Activated CD8-positive, alpha-beta memory T cell treated with anti-CD3 and anti-CD28 coated beads, Interleukin-2, amount 10 ng/mL, durations not matched to agents 7 days and 5 days (primary cell): ENCODE data around the gene HTR4. TPM values are rescaled to one million over a fixed set of nuclear protein-coding genes. Genes with fewer than 3 reads are reported as not detected.
"Not testable (repeated sequence)": the region's sequence is repeated elsewhere in the genome, so short reads cannot be mapped to it uniquely, and the experiment has no call there.

Experiments
- ATAC-seq: fragments of 150-1000 bp; cut with Tn5 transposase; one replicate; pipeline ENCODE4 v1.10.0; 2021; ENCODE audit warnings: moderate library complexity
- CTCF ChIA-PET: fragments of 350-600 bp; sonication (Branson Sonifier 250); formaldehyde crosslinking; loops from one replicate; lab custom pipeline; 2021; ENCODE audit warnings: antibody characterized with exemption; lab: Charles Lee
- DNase-seq: peaks from one replicate; pipeline ENCODE4 v3.0.0-alpha.2; 2020
- H3K27ac Mint-ChIP-seq: one replicate; pipeline ENCODE4 v1.8.0; 2021; ENCODE audit warnings: mild to moderate bottlenecking, mixed read lengths
- H3K27me3 Mint-ChIP-seq: one replicate; pipeline ENCODE4 v1.8.0; 2021; ENCODE audit warnings: mixed read lengths
- H3K36me3 Mint-ChIP-seq: one replicate; pipeline ENCODE4 v1.8.0; 2021; ENCODE audit warnings: mild to moderate bottlenecking, mixed read lengths
- H3K4me1 Mint-ChIP-seq: one replicate; pipeline ENCODE4 v1.8.0; 2021; ENCODE audit warnings: mixed read lengths
- H3K4me3 Mint-ChIP-seq: one replicate; pipeline ENCODE4 v1.8.0; 2021; ENCODE audit warnings: mild to moderate bottlenecking, moderate library complexity, mixed read lengths
- H3K9me3 Mint-ChIP-seq: one replicate; pipeline ENCODE4 v1.8.0; 2022; ENCODE audit warnings: low read depth, mixed read lengths
- total RNA-seq, 2 experiments: library from RNA; stranded (reverse); gene quantifications; one replicate each; pipeline ENCODE4 v1.2.3, GENCODE V29; 2021

Gene HTR4
- total RNA-seq, 2 experiments from 2014 or later, result not detected

GRCh38 chr5:148684528-148684927 lies 30.2 kb upstream of the HTR4 start:
- H3K27me3 Mint-ChIP-seq, result peaks cover 15% of the 10 kb centered on the region
- ATAC-seq (no peak), DNase-seq (no peak)
- no peaks in the 10 kb centered on the region for H3K9me3 Mint-ChIP-seq
- H3K27ac Mint-ChIP-seq, result no peak overlapping the region
- no peak overlapping the region for H3K4me3 Mint-ChIP-seq
- CTCF ChIA-PET, result no interaction called here
- H3K36me3 Mint-ChIP-seq, result no peaks in the 10 kb centered on the region
- no peaks in the 10 kb centered on the region for H3K4me1 Mint-ChIP-seq

DNA sequence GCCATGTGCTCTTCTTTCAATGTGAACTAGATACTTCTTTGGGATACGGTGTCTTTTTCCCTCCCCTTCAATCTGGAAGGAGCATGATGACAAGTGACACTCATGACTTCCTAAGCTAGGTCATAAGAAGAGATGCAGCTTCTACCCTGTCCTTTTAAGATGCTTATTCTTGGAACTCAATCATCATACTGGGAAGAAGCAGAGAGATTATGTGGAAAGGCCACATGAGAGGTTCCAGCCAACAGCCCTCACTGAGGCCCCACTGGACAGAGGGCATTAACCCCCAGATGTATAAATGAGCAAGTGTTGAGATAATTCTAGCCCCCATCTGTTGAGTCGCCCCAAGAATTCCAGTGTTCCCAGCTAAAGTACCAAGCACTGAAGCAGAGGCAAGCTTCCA lies 29.3 kb upstream of the HTR4 start:
- Mint-ChIP-seq H3K27me3 (peaks cover 17% of the 10 kb centered on the region), H3K27ac (no peak overlapping the region), H3K4me1 (no peaks in the 10 kb centered on the region), H3K36me3 (no peaks in the 10 kb centered on the region), H3K4me3 (no peak overlapping the region), H3K9me3 (no peaks in the 10 kb centered on the region)
- no peak for DNase-seq
- CTCF ChIA-PET, result no interaction called here
- no peak for ATAC-seq

DNA sequence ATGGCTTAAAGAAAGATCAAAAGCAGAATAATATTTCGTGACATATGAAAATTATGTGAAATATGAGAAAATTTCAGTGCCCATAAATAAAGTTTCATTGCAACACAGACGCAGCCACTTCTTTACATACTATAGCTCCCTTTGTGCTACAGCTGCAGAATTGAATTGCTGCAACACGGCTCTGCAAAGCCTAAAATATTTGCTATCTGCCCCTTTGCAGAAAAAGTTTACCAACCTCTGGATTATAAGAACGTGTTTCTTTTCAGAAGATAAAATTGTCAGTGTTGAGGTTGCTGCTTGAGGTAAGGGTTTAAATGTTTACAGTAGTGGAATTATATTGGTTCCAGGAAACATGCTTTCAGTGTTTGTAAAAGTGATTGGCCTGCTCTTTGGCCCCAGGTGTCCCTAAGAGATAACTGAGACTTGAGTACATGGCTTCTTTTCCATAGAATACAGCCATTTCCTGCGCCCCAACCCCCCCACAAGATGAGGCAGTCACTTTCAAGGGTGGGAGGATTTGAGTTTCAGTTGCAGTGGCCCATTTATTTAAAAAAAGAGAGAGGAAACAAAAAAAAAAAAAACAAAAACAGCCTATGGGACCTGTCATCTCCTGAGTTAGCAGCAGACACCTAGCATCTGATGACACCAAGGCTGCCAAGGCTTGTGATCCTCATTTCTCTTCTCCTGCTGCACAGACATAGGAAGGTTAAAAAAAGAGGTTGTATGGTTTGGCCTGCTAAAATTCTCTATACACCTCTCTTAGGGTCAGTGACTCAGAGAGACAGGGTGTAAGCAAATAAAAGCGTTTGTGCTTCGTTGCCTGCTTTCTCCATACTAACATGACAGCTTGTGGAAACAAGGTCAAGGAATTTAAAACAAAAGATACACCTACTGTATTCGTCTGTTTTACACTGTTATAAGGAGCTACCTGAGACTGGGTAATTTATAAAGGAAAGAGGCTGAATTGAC lies 28.0 kb upstream of the HTR4 start:
- Mint-ChIP-seq H3K4me1 (no peaks in the 10 kb centered on the region), H3K36me3 (no peaks in the 10 kb centered on the region), H3K9me3 (no peaks in the 10 kb centered on the region), H3K27me3 (peaks cover 17% of the 10 kb centered on the region), H3K27ac (no peak overlapping the region), H3K4me3 (no peak overlapping the region)
- DNase-seq (no peak), ATAC-seq (no peak)
- CTCF ChIA-PET, result no interaction called here

GRCh38 chr5:148681157-148682057 lies 27.1 kb upstream of the HTR4 start:
- no peak overlapping the region for H3K27ac Mint-ChIP-seq
- H3K4me3 Mint-ChIP-seq, result no peak overlapping the region
- no peaks in the 10 kb centered on the region for H3K36me3 Mint-ChIP-seq
- H3K9me3 Mint-ChIP-seq, result no peaks in the 10 kb centered on the region
- CTCF ChIA-PET, result no interaction called here
- no peaks in the 10 kb centered on the region for H3K4me1 Mint-ChIP-seq
- DNase-seq (no peak), ATAC-seq (no peak)
- H3K27me3 Mint-ChIP-seq, result peaks cover 17% of the 10 kb centered on the region

- H3K9me3 Mint-ChIP-seq, H3K4me3 Mint-ChIP-seq, H3K4me1 Mint-ChIP-seq, H3K36me3 Mint-ChIP-seq, H3K27ac Mint-ChIP-seq, DNase-seq, H3K27me3 Mint-ChIP-seq, ATAC-seq, CTCF ChIA-PET: not testable (repeated sequence)
These were observed 19.4 kb upstream of the HTR4 start for GRCh38 chr5:148673704-148674103.

DNA sequence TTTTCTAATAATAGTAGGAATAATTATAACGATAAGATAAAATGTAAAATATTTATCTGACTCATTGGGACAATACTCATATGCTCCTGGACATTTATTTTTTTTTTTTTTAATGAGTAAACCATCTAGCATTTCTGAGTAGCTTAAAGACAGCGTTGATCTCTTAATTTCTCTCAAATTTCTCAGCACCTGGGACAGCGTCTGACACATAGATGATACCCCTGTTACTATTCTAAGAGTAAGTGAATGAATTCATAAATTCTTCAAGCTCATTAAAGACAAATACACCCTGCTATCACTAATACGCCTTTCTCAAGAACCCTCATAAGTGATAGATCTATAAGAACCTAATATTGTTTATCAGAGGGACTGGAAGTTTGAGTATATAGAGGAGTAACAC lies 12.0 kb upstream of the HTR4 start:
- Mint-ChIP-seq H3K36me3 (no peaks in the 10 kb centered on the region), H3K4me1 (no peaks in the 10 kb centered on the region), H3K27me3 (peaks cover 13% of the 10 kb centered on the region), H3K4me3 (no peak overlapping the region), H3K9me3 (no peaks in the 10 kb centered on the region), H3K27ac (no peak overlapping the region)
- ATAC-seq (no peak), DNase-seq (no peak)
- CTCF ChIA-PET, result no interaction called here

DNA sequence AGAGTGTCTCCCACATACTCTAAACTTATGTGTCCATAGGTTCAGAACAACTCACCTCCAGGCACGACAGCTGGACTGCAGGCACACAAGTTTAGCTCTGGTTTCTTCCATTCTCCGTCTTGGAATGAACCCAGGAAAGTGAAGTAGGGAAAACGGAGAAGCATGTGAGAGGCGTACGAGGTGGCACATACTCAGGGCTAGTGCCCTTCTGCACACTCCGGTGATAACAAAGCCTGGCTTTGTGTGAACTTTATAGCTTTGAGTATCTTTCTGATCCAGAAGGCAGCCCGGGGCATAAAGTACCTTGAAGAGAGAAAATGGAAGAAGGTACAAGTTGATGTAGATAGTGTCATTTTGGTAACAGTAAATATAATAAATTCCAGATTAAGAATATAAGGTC lies 11.1 kb upstream of the HTR4 start:
- CTCF ChIA-PET, result no interaction called here
- Mint-ChIP-seq H3K27me3 (peaks cover 16% of the 10 kb centered on the region), H3K9me3 (no peaks in the 10 kb centered on the region), H3K27ac (no peak overlapping the region), H3K36me3 (no peaks in the 10 kb centered on the region), H3K4me1 (no peaks in the 10 kb centered on the region), H3K4me3 (no peak overlapping the region)
- DNase-seq, result no peak
- ATAC-seq, result no peak

DNA sequence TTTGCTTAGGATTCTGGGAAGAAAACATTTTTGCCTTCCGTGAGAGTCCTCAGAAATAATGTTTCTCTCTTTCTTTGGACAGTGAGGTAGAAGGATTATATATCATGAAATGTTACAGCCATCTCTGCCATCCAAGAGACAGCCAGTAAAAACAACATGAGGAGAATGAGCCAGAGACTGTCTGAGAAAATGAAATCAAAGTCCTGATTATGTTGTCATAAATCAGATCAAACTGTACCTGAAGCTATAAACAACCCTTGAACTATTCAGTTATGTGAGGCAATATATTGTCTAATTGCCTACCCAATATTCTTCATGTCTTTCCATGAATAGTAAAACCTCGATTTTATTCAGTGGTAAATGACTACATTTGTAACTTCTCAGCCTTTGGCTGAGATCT lies 9.2 kb upstream of the HTR4 start:
- Mint-ChIP-seq H3K9me3 (no peaks in the 10 kb centered on the region), H3K27me3 (peaks cover 27% of the 10 kb centered on the region), H3K4me1 (no peaks in the 10 kb centered on the region), H3K36me3 (no peaks in the 10 kb centered on the region), H3K27ac (no peak overlapping the region), H3K4me3 (no peak overlapping the region)
- CTCF ChIA-PET, result no interaction called here
- no peak for DNase-seq
- ATAC-seq, result no peak

DNA sequence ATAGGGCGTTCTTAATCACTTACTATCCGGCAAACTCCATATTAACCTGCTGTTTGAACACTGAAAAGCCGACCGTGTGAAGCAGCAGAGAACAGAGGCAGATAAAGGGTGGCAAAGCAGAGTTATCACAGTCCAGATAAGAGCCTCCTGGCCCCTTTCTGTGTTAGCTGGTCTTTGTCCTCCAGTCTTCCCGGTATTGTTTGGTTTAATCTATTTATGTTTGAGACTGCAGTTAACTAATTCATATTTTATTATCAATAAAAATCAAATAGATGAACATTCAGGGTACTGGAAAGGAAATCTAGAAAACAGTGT lies 6.0 kb upstream of the HTR4 start:
- no peak overlapping the region for H3K27ac Mint-ChIP-seq
- H3K4me3 Mint-ChIP-seq, result no peak overlapping the region
- ATAC-seq, result no peak
- no peaks in the 10 kb centered on the region for H3K4me1 Mint-ChIP-seq
- CTCF ChIA-PET, result no interaction called here
- H3K27me3 Mint-ChIP-seq, result peaks cover 44% of the 10 kb centered on the region
- no peak for DNase-seq
- H3K9me3 Mint-ChIP-seq, result no peaks in the 10 kb centered on the region
- no peaks in the 10 kb centered on the region for H3K36me3 Mint-ChIP-seq

DNA sequence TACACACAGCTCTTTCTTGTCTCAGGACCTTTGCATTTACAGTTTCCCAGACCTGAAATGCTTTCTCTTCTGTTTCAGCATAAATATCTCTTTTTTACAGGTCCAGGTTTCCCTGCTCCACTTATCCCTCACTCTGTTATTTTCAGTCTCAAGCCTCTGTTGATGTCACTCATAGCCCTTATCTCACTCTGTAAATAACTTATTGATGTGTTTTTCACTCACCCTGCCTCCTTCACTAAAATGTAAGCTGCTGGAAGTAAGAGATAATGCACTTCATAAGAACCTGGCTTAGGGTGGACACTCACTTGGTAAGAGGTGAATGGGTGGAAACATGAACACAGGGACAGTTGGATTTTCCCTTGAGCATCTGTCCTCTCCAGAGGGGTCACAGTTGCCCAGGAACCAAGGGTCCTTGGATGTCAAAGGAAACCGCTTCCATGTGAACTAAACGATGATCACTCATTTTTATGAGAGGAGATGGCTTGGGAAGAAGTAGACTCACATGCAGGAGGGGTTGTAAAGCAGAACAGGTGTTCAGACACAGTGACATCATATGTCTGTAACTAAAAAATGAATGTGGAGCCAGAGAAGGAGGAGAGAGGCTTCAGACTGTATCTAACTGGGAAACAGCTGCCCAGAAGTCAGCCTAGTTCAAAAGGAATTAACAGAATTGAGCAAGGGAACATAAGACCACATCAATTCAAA lies 5.5 kb upstream of the HTR4 start:
- H3K27me3 Mint-ChIP-seq, result peaks cover 49% of the 10 kb centered on the region
- no peaks in the 10 kb centered on the region for H3K36me3 Mint-ChIP-seq
- H3K27ac Mint-ChIP-seq, result no peak overlapping the region
- H3K4me1 Mint-ChIP-seq, result no peaks in the 10 kb centered on the region
- H3K4me3 Mint-ChIP-seq, result no peak overlapping the region
- CTCF ChIA-PET, result no interaction called here
- ATAC-seq (no peak), DNase-seq (no peak)
- H3K9me3 Mint-ChIP-seq, result no peaks in the 10 kb centered on the region

GRCh38 chr5:148653291-148653835 lies 964 bp downstream of the HTR4 start:
- Mint-ChIP-seq H3K4me3 (no peak overlapping the region), H3K27ac (no peak overlapping the region)
- CTCF ChIA-PET, result interaction anchor here (0.7 kb wide), 1 partner anchor 35 kb away, joined by 3 read pairs; no protein-coding TSS in a partner anchor

GRCh38 chr5:148651528-148651927 lies 2.8 kb downstream of the HTR4 start:
- DNase-seq (no peak), ATAC-seq (no peak)
- CTCF ChIA-PET, result no interaction called here
- Mint-ChIP-seq H3K36me3 (no peaks in the 10 kb centered on the region), H3K9me3 (no peaks in the 10 kb centered on the region), H3K4me3 (no peak overlapping the region), H3K27me3 (peaks cover 52% of the 10 kb centered on the region), H3K4me1 (no peaks in the 10 kb centered on the region), H3K27ac (no peak overlapping the region)

More at GRCh38 chr5:148653291-148653835, 964 bp downstream of the HTR4 start:
- no peaks in the 10 kb centered on the region for H3K9me3 Mint-ChIP-seq
- DNase-seq, result no peak
- H3K36me3 Mint-ChIP-seq, result no peaks in the 10 kb centered on the region
- no peak for ATAC-seq
- H3K27me3 Mint-ChIP-seq, result peaks cover 52% of the 10 kb centered on the region
- H3K4me1 Mint-ChIP-seq, result no peaks in the 10 kb centered on the region

GRCh38 chr5:148645527-148645926 lies 8.8 kb downstream of the HTR4 start:
- DNase-seq, result no peak
- no peak for ATAC-seq
- H3K27ac Mint-ChIP-seq, result no peak overlapping the region
- peaks cover 28% of the 10 kb centered on the region for H3K27me3 Mint-ChIP-seq
- no peak overlapping the region for H3K4me3 Mint-ChIP-seq
- H3K4me1 Mint-ChIP-seq, result no peaks in the 10 kb centered on the region
- CTCF ChIA-PET, result no interaction called here
- H3K36me3 Mint-ChIP-seq, result no peaks in the 10 kb centered on the region
- no peaks in the 10 kb centered on the region for H3K9me3 Mint-ChIP-seq
